ENCODE results near the gene CYP8B1.
A peak's percentile ranks its signal among the peaks of the same experiment; 100 is the strongest.

CYP8B1 gene

GRCh38 chr3:42875325-42876151 is at the start of gene CYP8B1:
Gene CYP8B1 (minus strand): TSS chr3:42875879. CDS start chr3:42875816, 63 bp downstream.
- no peak for DNase-seq (ENCODE audit: low read depth)
- TF ChIP-seq CTCF (IDR thresholded peaks at IDR 0.05; ENCODE audit: low read depth, low read length, missing control alignments): no peak
- no peak within 1 kb of the TSS for H3K4me3 ChIP-seq (ENCODE audit: low read depth, low read length)
- in situ Hi-C loops (cut with HindIII; ENCODE audit: low sequenced_read_pairs): no loop called here

GRCh38 chr3:42923606-42924005 is 47.9 kb upstream of the CYP8B1 start:
- no peak for DNase-seq (ENCODE audit: low read depth)
- H3K4me3 ChIP-seq (ENCODE audit: low read depth, low read length): no peak overlapping the region
- in situ Hi-C loops (cut with HindIII; ENCODE audit: low sequenced_read_pairs): no loop called here
- TF ChIP-seq CTCF (IDR thresholded peaks at IDR 0.05; ENCODE audit: low read depth, low read length, missing control alignments): no peak

- no peak for TF ChIP-seq CTCF (IDR thresholded peaks at IDR 0.05; ENCODE audit: low read depth, low read length, missing control alignments)
- no peak for DNase-seq (ENCODE audit: low read depth)
- H3K4me3 ChIP-seq (ENCODE audit: low read depth, low read length): no peak overlapping the region
- in situ Hi-C loops (cut with HindIII; ENCODE audit: low sequenced_read_pairs): loop anchor here (5.0 kb wide), 1 partner anchor 53 kb away; no protein-coding TSS in a partner anchor
Observed at GRCh38 chr3:42914771-42915515, 39.3 kb upstream of the CYP8B1 start.

- H3K4me3 ChIP-seq (ENCODE audit: low read depth, low read length): no peak overlapping the region
- no peak for TF ChIP-seq CTCF (IDR thresholded peaks at IDR 0.05; ENCODE audit: low read depth, low read length, missing control alignments)
- DNase-seq (ENCODE audit: low read depth): no peak
- in situ Hi-C loops (cut with HindIII; ENCODE audit: low sequenced_read_pairs): no loop called here
Observed at GRCh38 chr3:42911551-42911950, 35.9 kb upstream of the CYP8B1 start.

GRCh38 chr3:42908675-42909074 is 33.0 kb upstream of the CYP8B1 start:
- DNase-seq (ENCODE audit: low read depth): no peak
- no peak overlapping the region for H3K4me3 ChIP-seq (ENCODE audit: low read depth, low read length)
- TF ChIP-seq CTCF (IDR thresholded peaks at IDR 0.05; ENCODE audit: low read depth, low read length, missing control alignments): no peak
- in situ Hi-C loops (cut with HindIII; ENCODE audit: low sequenced_read_pairs): no loop called here

- DNase-seq (ENCODE audit: low read depth): no peak
- peak overlapping the region; percentile 43 for H3K4me3 ChIP-seq (ENCODE audit: low read depth, low read length)
- in situ Hi-C loops (cut with HindIII; ENCODE audit: low sequenced_read_pairs): no loop called here
- TF ChIP-seq CTCF (IDR thresholded peaks at IDR 0.05; ENCODE audit: low read depth, low read length, missing control alignments): no peak
Observed at GRCh38 chr3:42906848-42907183, 31.1 kb upstream of the CYP8B1 start.

Measured in astrocyte of the cerebellum (primary cell).